Measurements from ENCODE around the gene CAPN10. TPM values are rescaled to one million over a fixed set of nuclear protein-coding genes. Genes with fewer than 3 reads are reported as not detected.

Gene CAPN10
- total RNA-seq, 2 donors from 2014 or later = 50.4 to 73.9 TPM

GRCh38 chr2:240628808-240629618, 42.5 kb downstream of the CAPN10 start:
- H3K4me3 Mint-ChIP-seq = no peak overlapping the region
- peak; percentile 35 for DNase-seq (ENCODE audit: low spot score)

GRCh38 chr2:240629619-240629967, 43.1 kb downstream of the CAPN10 start:
- Mint-ChIP-seq H3K9me3 (peaks cover 5% of the 10 kb centered on the region), H3K4me1 (ENCODE audit: low read depth in 2 of 2) (peaks cover 11% of the 10 kb centered on the region in 2 donors), H3K4me3 (no peak overlapping the region), H3K36me3 (peaks cover 14% of the 10 kb centered on the region), H3K27ac (no peak overlapping the region), H3K27me3 (no peaks in the 10 kb centered on the region)
- DNase-seq (ENCODE audit: low spot score) (no peak), ATAC-seq (no peak)

More at GRCh38 chr2:240628808-240629618, 42.5 kb downstream of the CAPN10 start:
- no peak overlapping the region for H3K27ac Mint-ChIP-seq
- peaks cover 5% of the 10 kb centered on the region for H3K9me3 Mint-ChIP-seq
- no peak for ATAC-seq
- no peaks in the 10 kb centered on the region for H3K27me3 Mint-ChIP-seq
- peaks cover 11 to 15% of the 10 kb centered on the region in 2 donors for H3K4me1 Mint-ChIP-seq (ENCODE audit: low read depth in 2 of 2)
- peaks cover 12% of the 10 kb centered on the region for H3K36me3 Mint-ChIP-seq

- no peak overlapping the region for H3K27ac Mint-ChIP-seq
- peaks cover 5 to 6% of the 10 kb centered on the region in 2 donors for H3K4me1 Mint-ChIP-seq (ENCODE audit: low read depth in 2 of 2)
- no peaks in the 10 kb centered on the region for H3K27me3 Mint-ChIP-seq
- peaks cover 5% of the 10 kb centered on the region for H3K9me3 Mint-ChIP-seq
- no peak for ATAC-seq
- H3K4me3 Mint-ChIP-seq = no peak overlapping the region
- H3K36me3 Mint-ChIP-seq = peaks cover 14% of the 10 kb centered on the region
- DNase-seq (ENCODE audit: low spot score) = peak; percentile 58
Observed at GRCh38 chr2:240629968-240630770, 43.6 kb downstream of the CAPN10 start.

DNA sequence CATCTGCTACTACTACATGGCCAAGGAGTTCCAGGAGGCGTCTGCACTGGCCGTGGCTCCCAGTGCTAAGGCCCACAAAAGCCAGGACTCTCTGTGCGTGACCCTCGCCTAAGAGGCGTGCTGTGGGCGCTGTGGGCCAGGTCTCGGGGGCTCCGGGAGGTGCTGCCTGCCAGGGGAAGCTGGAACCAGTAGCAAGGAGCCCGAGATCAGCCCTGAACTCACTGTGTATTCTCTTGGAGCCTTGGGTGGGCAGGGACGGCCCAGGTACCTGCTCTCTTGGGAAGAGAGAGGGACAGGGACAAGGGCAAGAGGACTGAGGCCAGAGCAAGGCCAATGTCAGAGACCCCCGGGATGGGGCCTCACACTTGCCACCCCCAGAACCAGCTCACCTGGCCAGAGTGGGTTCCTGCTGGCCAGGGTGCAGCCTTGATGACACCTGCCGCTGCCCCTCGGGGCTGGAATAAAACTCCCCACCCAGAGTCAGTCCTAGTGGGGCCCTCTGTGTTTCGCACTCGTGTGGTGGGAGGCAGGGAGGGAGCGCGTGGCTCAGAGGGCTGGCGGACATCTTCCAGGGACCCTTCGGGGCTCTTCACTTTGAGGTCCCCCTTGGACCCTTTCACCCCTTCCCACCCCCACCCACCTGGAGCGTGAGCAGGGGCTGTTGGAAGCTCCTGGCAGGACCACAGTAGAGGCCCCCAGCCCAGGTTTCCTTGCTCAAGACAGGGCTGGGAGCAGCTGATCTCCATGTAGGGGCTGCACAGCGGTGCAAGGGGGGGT, 44.4 kb downstream of the CAPN10 start:
- DNase-seq (ENCODE audit: low spot score) (peak; percentile 53), ATAC-seq (no peak)
- Mint-ChIP-seq H3K36me3 (peaks cover 14% of the 10 kb centered on the region), H3K27me3 (no peaks in the 10 kb centered on the region), H3K27ac (no peak overlapping the region), H3K4me1 (ENCODE audit: low read depth in 2 of 2) (no peaks in the 10 kb centered on the region), H3K4me3 (no peak overlapping the region), H3K9me3 (peaks cover 5% of the 10 kb centered on the region)

DNA sequence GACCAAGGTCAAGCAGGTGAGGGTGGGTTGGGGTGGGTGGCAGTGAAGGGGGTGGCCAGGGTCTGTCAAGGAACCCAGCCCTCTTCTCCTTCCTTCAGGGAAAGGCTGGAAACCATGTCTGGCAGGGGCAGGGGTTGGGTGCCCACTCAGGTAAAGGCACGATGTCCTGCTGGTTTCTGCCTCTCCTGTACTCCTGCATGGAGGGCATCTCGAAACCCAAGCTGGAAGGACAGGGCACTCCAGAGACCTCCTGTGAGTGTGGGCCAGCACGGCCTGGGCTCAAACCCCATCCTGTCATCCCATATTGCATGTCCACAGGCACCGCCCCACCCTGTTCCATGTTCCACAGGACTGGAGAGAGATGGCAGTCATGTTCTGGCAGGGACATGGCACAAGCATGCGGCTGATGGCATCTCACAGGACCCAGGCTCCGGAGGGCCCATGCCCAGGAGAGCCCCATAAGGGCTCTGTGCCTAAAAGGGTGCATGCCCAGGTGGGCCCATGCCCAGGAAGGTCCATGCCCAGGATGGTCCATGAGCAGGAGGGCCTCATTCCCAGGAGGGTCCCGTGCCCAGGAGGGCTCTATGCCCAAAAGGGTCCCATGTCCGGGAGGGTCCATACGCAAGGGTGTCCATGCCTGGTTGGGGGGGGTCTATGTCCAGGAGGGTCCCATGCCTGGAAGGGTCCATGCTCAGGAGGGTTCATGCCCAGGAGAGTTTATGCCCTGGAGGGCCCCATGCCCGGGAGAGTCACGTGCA, 45.2 kb downstream of the CAPN10 start:
- Mint-ChIP-seq H3K27me3 (no peaks in the 10 kb centered on the region), H3K9me3 (peaks cover 5% of the 10 kb centered on the region), H3K36me3 (peaks cover 14% of the 10 kb centered on the region), H3K4me3 (no peak overlapping the region), H3K27ac (no peak overlapping the region), H3K4me1 (ENCODE audit: low read depth in 2 of 2) (no peaks in the 10 kb centered on the region)
- ATAC-seq (no peak), DNase-seq (ENCODE audit: low spot score) (peak; percentile 38)

GRCh38 chr2:240632306-240632721, 45.8 kb downstream of the CAPN10 start:
- H3K27me3 Mint-ChIP-seq = no peaks in the 10 kb centered on the region
- H3K36me3 Mint-ChIP-seq = peaks cover 14% of the 10 kb centered on the region

DNA sequence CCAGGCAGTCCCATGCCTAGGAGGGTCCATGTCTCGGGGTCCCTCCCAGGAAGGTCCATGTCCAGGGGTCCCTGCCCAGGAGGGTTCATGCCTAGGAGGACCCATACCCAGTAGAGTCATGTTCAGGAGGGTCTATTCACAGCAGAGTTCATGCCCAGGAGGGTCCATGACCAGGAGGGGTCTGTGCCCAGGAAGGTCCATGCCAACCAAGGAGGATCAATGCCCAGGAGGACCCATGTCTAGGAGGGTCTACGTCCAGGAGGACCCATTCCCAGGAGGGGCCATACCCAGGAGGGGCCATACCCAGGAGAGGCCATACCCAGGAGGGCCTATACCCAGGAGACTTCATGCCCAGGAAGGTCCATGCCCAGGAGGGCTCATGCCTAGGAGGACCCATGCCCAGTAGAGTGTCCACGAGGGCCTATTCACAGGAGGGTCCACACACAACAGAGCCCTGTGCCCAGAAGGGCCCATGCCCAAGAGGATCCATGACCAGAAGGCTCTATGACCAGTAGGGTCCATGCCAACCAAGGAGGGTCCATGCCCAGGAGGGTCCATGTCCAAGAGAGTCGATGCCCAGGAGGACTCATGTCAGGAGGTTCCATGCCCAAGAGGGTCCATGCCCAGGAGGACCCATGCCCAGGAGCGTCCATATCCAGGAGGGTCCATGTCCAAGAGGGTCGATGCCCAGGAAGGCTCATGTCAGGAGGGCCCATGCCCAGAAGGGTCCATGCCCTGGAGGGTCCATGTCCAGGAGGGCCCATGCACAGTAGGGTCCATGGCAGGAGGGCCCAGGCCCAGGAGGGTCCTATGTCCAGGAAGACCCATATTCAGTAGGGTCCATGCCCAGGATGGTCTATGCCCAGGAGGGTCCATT, 48.8 kb downstream of the CAPN10 start:
- Mint-ChIP-seq H3K27ac (no peak overlapping the region), H3K27me3 (no peaks in the 10 kb centered on the region), H3K4me3 (no peak overlapping the region), H3K4me1 (ENCODE audit: low read depth in 2 of 2) (no peaks in the 10 kb centered on the region), H3K9me3 (peaks cover 5% of the 10 kb centered on the region), H3K36me3 (peaks cover 14% of the 10 kb centered on the region)
- DNase-seq (ENCODE audit: low spot score) (peak; percentile 52), ATAC-seq (peak; percentile 39 to 58)

More at GRCh38 chr2:240632306-240632721, 45.8 kb downstream of the CAPN10 start:
- ATAC-seq = no peak
- Mint-ChIP-seq H3K4me1 (ENCODE audit: low read depth in 2 of 2) (no peaks in the 10 kb centered on the region), H3K27ac (no peak overlapping the region), H3K9me3 (peaks cover 5% of the 10 kb centered on the region), H3K4me3 (no peak overlapping the region)
- DNase-seq (ENCODE audit: low spot score) = no peak

GRCh38 chr2:240635998-240636547, 49.5 kb downstream of the CAPN10 start:
- no peak overlapping the region for H3K4me3 Mint-ChIP-seq
- H3K27me3 Mint-ChIP-seq = no peaks in the 10 kb centered on the region
- H3K4me1 Mint-ChIP-seq (ENCODE audit: low read depth in 2 of 2) = no peaks in the 10 kb centered on the region
- DNase-seq (ENCODE audit: low spot score) (no peak), ATAC-seq (peak in 1 of 2 donors; percentile 2)
- H3K27ac Mint-ChIP-seq = no peak overlapping the region
- peaks cover 14% of the 10 kb centered on the region for H3K36me3 Mint-ChIP-seq
- H3K9me3 Mint-ChIP-seq = peaks cover 5% of the 10 kb centered on the region

DNA sequence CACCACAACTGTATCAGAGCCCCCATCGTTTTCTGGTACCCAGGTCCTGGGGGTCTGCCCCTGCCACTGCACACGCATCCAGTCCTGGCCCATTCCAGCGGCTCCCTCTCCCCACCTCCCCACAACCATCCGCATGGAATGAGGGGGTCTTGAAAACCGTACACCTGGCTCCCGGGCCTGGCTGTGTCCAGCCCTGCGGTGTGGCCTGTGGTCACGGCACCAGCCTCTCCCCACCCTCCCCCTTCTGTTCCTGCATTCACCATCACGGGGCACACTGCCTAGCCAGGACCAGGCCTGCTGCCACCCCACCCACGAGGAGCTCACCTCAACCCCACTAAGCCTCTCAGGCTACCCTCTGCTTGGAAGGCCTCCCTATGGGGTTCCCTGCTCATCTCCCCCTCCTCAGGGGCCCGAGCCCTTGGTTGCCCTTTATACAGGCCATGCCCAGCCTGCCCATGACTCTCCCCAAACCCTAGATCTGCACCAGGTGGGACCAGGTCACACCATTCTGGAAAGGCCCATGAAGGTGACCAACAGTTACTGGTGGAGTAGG, 50.1 kb downstream of the CAPN10 start:
- DNase-seq (ENCODE audit: low spot score) (no peak), ATAC-seq (no peak)
- Mint-ChIP-seq H3K27ac (no peak overlapping the region), H3K27me3 (no peaks in the 10 kb centered on the region), H3K4me3 (no peak overlapping the region), H3K4me1 (ENCODE audit: low read depth in 2 of 2) (no peaks in the 10 kb centered on the region), H3K9me3 (peaks cover 5% of the 10 kb centered on the region), H3K36me3 (peaks cover 14% of the 10 kb centered on the region)

DNA sequence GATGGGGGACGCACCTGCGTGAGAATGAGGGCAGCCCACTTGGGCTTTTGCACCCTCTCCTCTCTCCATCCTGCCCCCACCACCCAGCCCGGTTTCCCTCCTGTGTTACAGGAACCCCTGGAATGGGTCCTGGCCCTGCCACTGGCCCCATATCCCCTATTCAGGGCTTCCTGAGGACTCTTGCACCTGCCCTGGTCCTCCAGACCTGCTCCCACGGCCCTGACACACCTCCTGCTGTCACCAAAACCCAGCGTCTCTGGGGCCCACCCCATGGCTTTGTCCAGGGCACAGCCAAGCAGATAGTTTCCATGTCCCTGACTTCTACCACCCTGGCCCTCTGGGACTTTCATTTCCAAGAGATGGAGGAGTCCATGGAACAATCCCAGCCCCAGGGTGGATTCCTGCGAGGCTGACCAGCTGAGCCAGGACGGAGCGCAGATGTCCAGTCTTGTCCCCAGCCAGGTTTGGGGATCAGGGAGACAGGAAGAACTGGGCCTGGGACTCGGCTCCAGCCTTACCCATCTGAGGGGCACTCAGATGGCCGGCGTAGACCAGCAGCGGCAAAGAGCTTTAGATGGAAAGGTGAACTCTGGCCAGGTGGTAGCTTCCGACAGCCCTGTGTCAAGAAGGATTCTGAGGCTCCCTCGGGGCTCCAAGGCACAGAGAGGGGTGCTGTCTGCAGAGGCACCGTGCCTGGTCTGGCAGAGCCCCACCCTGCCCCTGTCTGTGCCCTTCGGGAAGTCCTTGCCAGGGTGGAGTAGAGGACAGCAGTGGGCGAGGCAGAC, 50.8 kb downstream of the CAPN10 start:
- no peak overlapping the region for H3K4me3 Mint-ChIP-seq
- no peak for DNase-seq (ENCODE audit: low spot score)
- no peaks in the 10 kb centered on the region for H3K27me3 Mint-ChIP-seq
- peaks cover 5% of the 10 kb centered on the region for H3K9me3 Mint-ChIP-seq
- peaks cover 14% of the 10 kb centered on the region for H3K36me3 Mint-ChIP-seq
- no peaks in the 10 kb centered on the region for H3K4me1 Mint-ChIP-seq (ENCODE audit: low read depth in 2 of 2)
- ATAC-seq = peak in 1 of 2 donors; percentile 29
- no peak overlapping the region for H3K27ac Mint-ChIP-seq

GRCh38 chr2:240637901-240638345, 51.4 kb downstream of the CAPN10 start:
- H3K27ac Mint-ChIP-seq = no peak overlapping the region

More at GRCh38 chr2:240637901-240638345, 51.4 kb downstream of the CAPN10 start:
- Mint-ChIP-seq H3K4me1 (ENCODE audit: low read depth in 2 of 2) (no peaks in the 10 kb centered on the region), H3K36me3 (peaks cover 13% of the 10 kb centered on the region), H3K4me3 (no peak overlapping the region), H3K27me3 (no peaks in the 10 kb centered on the region), H3K9me3 (peaks cover 5% of the 10 kb centered on the region)
- DNase-seq (ENCODE audit: low spot score) (no peak), ATAC-seq (peak in 1 of 2 donors; percentile 7)

Measured in natural killer cell treated with Interleukin-12 subunit alpha and Interleukin-12 subunit beta and Interleukin-15 and Interleukin-18, amount 100 ng/mL, for 72 hours (primary cell).